ENCODE results near the gene PRKAA1.

DNA sequence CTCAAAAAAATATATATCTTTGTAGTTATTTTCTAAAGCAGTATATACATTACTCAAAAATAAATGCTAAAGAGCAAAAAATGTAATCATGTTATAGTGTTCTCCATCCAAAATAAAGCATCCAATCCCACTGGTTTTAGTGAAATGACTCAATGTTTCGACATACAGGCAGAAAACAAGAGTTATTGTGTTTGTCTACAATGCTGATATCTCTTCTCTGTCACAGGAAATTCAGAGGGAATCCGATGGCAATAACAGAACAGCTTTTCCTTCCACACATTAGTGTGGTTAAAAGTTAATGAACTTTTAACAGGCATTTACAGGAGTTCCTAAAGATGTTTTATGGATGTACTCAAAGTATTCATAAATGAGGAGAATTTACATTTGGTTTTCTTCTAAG lies 54.4 kb downstream of the PRKAA1 start:
- TF ChIP-seq POLR2A (IDR thresholded peaks at IDR 0.05), result no peak
- TF ChIP-seq, protein P1, sequence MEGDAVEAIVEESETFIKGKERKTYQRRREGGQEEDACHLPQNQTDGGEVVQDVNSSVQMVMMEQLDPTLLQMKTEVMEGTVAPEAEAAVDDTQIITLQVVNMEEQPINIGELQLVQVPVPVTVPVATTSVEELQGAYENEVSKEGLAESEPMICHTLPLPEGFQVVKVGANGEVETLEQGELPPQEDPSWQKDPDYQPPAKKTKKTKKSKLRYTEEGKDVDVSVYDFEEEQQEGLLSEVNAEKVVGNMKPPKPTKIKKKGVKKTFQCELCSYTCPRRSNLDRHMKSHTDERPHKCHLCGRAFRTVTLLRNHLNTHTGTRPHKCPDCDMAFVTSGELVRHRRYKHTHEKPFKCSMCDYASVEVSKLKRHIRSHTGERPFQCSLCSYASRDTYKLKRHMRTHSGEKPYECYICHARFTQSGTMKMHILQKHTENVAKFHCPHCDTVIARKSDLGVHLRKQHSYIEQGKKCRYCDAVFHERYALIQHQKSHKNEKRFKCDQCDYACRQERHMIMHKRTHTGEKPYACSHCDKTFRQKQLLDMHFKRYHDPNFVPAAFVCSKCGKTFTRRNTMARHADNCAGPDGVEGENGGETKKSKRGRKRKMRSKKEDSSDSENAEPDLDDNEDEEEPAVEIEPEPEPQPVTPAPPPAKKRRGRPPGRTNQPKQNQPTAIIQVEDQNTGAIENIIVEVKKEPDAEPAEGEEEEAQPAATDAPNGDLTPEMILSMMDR (IDR thresholded peaks at IDR 0.05), result no peak
- no peak for TF ChIP-seq EP300 (IDR thresholded peaks at IDR 0.05)

All from tibial nerve (tissue), 4 donors.